22Rv1 (cell line): ENCODE data around the gene ALG9.
"Not testable (repeated sequence)": the region's sequence is repeated elsewhere in the genome, so short reads cannot be mapped to it uniquely, and the experiment has no call there.

Source experiments
- H3K27ac ChIP-seq: fragments of 450-650 bp; 2 replicates; pipeline ENCODE4 v1.5.1; 2017
- ZFX ChIP-seq: fragments of 450-650 bp; IDR thresholded peaks from 2 replicates; pipeline ENCODE4 v1.6.1; 2017; ENCODE audit warnings: antibody characterized with exemption, borderline replicate concordance
- TF ChIP-seq, protein P1 (sequence below): fragments of 450-650 bp; IDR thresholded peaks from 2 replicates; pipeline ENCODE4 v1.5.1; 2017; ENCODE audit warnings: mild to moderate bottlenecking

Gene ALG9

DNA sequence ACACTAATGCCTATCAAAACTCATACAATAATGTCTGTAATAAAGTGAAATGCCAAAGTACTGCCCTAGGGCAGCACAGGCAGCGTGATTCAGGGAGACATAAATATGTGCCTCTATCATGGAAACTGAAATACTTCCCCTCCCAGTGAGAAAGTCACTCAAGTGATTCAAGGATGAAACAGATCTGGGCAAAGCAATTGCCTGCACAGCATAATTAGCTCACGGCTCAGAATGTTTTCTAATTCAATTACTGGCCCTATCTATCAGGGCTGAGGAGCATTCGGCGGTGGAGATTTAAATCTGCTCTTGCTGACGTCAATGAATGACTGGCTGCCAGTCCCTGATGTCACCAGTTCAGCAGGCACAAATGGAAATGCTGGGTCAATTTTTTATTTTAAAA, 77.5 kb downstream of the ALG9 start:
- TF ChIP-seq, protein P1, sequence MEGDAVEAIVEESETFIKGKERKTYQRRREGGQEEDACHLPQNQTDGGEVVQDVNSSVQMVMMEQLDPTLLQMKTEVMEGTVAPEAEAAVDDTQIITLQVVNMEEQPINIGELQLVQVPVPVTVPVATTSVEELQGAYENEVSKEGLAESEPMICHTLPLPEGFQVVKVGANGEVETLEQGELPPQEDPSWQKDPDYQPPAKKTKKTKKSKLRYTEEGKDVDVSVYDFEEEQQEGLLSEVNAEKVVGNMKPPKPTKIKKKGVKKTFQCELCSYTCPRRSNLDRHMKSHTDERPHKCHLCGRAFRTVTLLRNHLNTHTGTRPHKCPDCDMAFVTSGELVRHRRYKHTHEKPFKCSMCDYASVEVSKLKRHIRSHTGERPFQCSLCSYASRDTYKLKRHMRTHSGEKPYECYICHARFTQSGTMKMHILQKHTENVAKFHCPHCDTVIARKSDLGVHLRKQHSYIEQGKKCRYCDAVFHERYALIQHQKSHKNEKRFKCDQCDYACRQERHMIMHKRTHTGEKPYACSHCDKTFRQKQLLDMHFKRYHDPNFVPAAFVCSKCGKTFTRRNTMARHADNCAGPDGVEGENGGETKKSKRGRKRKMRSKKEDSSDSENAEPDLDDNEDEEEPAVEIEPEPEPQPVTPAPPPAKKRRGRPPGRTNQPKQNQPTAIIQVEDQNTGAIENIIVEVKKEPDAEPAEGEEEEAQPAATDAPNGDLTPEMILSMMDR, result no peak
- no peak for TF ChIP-seq ZFX

DNA sequence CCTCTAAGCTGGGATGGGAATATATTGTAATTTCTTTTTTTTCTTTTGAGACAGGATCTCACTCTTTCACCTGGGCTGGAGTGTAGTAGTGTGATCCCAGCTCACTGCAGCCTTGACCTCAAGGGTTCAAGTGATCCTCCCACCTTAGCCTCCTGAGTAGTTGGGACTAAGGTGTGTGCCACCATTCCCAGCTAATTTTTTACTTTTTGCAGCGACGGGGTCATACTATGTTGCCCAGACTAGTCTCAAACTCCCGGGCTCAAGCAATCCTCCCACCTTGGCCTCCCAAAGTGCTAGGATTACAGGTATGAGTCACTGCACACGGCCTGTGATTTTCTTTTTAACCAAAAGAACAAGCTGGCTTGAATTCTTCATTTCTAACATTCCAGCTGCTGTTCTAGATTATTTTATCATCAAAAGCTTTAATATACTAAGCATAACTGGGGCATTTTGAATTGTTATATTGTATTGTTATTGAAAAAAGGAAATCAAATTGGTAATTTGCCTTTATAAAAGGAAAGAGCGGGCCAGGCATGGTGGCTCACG, 78.4 kb downstream of the ALG9 start:
- H3K27ac ChIP-seq, result no peak overlapping the region
- TF ChIP-seq, protein P1, result no peak
- TF ChIP-seq ZFX, result no peak

More for the DNA sequence above, 77.5 kb downstream of the ALG9 start:
- H3K27ac ChIP-seq, result no peak overlapping the region

DNA sequence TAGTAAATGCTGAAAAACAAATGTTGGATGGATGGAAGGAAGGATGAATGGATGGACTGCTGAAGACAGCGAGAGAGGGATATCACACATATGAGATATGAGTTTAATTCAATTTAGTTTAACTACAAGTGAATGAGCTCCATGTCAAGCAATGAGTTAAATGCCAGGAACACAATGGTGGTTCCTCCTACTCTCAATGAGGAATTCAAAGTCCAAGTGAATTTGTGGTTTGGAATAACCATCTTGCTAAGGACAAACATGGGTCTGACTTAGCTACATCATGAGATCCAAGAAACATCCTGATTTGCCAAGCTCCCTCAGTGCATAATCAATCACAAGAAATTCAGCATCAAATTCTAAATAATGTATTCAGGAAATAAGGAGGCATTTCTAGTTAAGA, 79.1 kb downstream of the ALG9 start:
- H3K27ac ChIP-seq, result no peak overlapping the region
- TF ChIP-seq, protein P1, result no peak
- TF ChIP-seq ZFX, result no peak

DNA sequence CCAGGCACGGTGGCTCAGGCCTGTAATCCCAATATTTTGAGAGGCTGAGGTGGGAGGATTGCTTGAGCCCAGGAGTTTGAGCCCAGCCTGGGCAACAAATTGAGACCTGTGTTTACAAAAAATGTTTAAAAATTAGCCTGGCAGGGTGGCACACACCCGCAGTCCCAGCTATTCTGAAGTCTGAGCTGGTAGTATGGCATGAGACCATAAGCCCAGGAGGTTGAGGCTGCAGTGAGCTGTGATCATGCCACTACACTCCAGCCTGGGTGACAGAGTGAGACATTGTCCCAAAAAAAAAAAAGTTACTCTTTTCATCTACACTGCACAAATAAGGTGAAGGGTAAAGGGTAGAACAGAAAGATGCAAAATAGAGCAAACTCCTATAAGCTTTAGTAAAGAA, 82.9 kb downstream of the ALG9 start:
- no peak for TF ChIP-seq ZFX
- TF ChIP-seq, protein P1, result no peak
- H3K27ac ChIP-seq, result no peak overlapping the region

DNA sequence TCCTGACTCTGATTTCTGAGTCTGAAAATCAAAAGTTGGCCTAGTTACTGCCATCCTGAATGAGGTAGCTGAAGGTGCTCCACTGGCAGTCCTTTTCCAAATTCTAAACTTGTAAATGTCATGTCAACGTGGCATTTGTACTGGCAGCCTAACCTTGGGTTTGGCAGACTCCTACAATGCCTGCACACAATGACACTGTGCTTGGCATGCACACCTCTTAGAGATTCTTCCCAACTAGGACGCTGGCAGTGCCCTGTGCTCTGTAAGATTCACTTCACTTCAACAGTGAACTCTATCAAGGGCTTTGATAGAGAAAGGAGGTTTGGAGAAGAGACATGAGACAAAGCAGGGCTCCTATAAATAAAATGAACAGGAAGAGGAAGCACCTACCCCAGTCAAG, 83.3 kb downstream of the ALG9 start:
- no peak overlapping the region for H3K27ac ChIP-seq
- TF ChIP-seq, protein P1, result no peak
- no peak for TF ChIP-seq ZFX

DNA sequence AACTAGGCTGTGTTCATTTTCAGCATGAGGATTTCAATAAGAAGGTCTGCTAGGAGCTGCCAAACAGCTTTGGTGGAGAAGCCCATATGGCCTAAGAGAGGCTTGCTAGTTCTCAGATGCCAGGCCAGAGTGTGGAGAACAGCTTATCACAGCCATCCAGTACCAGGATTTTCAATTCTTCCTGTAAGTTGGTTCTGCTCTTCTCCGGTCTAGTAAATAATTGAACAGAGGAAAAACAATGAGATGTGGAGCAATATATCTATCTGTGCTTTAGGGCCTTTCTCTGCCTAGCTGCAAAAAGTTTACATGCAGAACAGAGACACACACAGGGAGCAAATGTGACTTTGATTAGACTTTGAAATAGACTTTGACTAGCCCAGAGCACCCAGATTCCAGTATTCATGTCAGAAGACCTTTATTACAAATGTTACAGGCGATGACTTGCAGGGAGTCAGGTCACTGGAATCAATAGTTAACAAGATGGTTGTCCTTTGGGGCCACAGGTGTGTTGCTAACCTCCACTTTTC, 85.4 kb downstream of the ALG9 start:
- TF ChIP-seq ZFX, result no peak
- TF ChIP-seq, protein P1, result no peak
- H3K27ac ChIP-seq, result no peak overlapping the region

DNA sequence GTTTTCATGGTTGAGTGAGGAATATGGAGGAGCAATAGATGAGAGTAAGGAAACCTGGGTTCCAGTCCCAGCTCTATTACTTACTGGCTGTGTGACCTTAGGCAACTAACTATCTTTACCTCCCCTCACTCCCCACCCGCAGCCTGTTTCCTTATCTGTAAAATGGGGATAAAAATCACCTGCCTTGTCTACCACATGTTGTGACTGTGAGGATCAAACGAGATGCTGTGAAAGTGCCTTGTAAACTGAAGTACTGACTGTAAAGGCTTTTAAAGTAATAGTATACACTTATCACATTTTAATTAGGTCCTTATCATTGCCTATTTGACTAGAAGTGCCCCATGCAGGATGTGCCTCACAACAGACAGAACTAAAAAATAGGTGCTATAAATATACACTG, 86.3 kb downstream of the ALG9 start:
- no peak overlapping the region for H3K27ac ChIP-seq
- TF ChIP-seq, protein P1, result no peak
- no peak for TF ChIP-seq ZFX

DNA sequence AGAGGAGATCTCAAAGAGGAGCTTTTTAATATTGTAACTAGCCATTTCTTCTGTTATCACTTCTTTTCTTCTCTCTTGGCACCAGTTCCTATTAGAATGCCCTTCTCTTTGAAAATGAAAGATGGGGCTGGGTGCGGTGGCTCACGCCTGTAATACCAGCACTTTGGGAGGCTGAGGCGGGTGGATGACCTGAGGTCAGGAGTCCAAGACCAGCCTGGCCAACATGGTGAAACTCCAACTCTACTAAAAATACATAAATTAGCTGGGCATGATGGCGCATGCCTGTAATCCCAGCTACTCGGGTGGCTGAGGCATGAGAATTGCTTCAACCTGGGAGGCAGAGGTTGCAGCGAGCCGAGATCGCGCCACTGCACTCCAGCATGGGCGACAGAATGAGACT, 87.1 kb downstream of the ALG9 start:
- H3K27ac ChIP-seq, result not testable (repeated sequence)
